OCI-M2 (cell line): Measurements from ENCODE around the gene CSGALNACT2.

Experiments used
- DNase-seq: peaks from one replicate; lab custom pipeline; 2025; ENCODE audit not compliant: unreplicated experiment; lab: John Stamatoyannopoulos, UW

The CSGALNACT2 gene

GRCh38 chr10:43200538-43201390 lies 62.5 kb downstream of the CSGALNACT2 start:
- no peak for DNase-seq

GRCh38 chr10:43201545-43202131 lies 63.4 kb downstream of the CSGALNACT2 start:
- no peak for DNase-seq

DNA sequence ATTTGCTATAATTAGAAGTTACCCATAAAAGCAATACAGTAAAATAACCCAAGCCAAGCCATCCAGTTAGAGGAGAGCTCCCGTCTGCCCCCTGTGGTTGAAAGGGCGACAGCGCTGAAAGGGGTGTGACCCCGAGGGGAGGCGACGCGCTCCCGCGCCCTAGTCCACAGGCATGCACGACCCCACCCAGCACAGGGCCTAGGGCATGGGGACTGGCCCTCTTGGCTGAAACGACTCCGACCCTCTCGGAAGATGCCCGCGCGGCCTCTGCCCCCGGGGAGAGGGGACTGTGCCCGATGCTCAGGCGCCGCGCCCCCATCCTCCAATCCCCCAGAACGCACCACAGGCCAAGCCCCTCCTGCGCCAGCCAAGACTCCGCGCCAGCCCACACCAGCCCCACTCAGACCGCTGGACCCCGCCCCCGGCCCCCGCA lies 64.0 kb downstream of the CSGALNACT2 start:
- no peak for DNase-seq

DNA sequence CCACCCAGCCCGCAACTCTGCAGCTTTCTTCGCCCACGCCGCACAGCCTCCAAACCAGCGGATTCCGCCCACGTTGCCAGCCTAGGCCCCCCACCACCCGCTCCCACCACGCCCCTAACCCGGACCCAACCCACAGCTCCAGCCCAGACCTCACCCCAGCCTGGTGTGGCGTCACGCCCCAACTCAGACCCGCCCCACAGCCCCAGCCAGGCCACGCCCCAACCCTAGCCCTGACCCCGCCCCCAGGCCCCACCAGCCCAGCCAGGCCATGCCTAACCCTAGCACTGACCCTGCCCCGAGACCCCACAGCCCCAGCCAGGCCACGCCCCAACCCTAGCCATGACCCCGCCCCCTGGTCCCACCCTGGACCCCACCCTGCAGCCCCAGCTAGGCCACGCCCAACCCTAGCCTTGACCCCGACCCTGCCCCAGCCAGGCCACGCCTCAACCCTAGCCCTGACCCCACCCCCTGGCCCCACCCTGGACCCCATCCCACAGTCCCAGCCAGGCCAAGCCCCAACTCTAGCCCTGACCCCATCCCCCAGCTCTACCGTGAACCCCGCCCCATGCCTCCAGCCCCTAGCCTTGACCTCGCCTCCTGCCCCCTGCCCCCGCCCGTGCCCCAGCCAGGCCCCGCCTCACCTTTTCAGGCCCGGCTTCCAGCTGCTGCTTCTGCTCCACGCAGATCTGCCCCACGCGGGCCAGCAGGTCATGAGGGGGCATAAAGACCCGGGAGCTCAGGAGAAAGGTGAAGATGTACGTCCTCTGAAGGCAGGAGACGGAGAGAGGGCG lies 64.6 kb downstream of the CSGALNACT2 start:
- DNase-seq = no peak

GRCh38 chr10:43203448-43204041 lies 65.3 kb downstream of the CSGALNACT2 start:
- no peak for DNase-seq

- no peak for DNase-seq
Measured at GRCh38 chr10:43204042-43204942, 66.0 kb downstream of the CSGALNACT2 start.

DNA sequence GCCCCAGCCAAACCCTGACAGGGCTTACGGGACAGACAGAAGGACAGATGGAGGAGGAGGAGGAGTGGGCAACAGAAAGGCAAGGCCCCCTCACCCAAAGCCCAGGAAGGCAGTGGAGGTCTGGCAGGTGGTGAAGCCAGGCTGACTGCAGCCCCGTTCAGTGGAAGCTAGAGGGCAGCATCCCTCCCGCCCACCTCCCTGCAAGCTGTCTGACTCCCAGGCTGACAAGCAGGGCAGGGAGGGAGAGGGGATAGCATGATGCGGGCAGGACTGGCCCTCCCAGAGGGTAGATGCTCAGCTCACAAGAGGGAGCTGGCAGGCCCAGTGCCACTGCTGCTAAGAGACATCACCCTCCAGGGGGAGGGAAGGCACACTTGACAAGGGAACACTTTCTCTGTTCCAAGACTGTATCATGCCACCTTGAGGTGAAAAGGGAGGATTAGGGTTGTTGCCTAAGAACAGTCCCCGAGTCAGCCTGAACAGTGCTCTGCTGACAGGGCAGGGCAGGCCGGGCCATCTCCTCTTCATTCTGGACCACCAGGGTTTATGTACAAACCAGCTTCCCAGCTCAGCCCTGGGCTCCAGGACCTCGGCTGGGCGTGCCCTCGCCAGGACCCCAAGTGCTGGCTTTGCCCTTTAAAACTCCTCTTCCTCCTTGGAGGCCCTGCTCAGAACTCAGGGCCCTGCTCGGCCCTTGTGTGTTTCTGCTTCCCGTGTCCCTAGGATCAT lies 66.9 kb downstream of the CSGALNACT2 start:
- no peak for DNase-seq

- no peak for DNase-seq
Measured at GRCh38 chr10:43205681-43206390, 67.6 kb downstream of the CSGALNACT2 start.

DNA sequence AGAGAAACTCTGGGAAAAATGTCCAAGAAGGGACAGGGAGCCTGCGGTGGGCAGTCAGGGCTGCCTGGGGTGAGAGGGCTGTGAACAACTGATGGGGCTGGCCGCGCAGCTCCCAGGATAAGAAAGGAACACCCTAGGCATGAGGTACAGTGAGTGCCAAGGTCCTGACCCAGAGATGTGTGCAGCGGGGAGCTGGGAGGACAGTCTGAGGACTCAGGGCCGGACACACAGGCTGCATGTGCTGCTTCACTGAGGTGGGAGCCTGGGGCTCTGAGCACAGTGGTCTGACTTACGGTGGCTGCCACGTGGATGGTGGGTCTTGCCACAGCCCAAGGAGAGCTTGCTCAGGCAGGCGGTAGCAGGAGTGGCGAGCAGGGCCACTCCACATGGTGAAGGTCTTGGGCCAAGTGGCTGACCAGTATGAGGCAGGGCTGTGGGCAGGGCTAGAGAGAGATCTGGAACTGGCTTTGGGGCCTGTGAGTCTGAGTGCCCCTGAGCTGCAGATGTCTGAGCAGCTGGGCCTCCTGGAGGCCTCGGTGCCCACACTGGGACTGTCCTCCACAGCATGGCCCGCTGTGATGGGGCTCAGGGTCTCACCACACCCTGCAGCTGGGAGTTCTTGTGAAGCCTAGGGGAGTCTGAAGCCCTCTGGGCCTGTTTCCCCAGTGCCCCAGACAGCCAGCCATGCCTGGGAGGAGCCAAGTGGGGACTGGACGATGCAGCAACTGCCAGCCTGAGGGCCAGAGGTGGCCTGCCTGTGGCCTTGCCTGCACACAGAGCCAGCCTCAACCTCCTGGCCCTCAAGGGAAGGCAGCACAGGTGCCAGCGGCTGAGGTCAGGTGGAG lies 68.4 kb downstream of the CSGALNACT2 start:
- DNase-seq = no peak

DNA sequence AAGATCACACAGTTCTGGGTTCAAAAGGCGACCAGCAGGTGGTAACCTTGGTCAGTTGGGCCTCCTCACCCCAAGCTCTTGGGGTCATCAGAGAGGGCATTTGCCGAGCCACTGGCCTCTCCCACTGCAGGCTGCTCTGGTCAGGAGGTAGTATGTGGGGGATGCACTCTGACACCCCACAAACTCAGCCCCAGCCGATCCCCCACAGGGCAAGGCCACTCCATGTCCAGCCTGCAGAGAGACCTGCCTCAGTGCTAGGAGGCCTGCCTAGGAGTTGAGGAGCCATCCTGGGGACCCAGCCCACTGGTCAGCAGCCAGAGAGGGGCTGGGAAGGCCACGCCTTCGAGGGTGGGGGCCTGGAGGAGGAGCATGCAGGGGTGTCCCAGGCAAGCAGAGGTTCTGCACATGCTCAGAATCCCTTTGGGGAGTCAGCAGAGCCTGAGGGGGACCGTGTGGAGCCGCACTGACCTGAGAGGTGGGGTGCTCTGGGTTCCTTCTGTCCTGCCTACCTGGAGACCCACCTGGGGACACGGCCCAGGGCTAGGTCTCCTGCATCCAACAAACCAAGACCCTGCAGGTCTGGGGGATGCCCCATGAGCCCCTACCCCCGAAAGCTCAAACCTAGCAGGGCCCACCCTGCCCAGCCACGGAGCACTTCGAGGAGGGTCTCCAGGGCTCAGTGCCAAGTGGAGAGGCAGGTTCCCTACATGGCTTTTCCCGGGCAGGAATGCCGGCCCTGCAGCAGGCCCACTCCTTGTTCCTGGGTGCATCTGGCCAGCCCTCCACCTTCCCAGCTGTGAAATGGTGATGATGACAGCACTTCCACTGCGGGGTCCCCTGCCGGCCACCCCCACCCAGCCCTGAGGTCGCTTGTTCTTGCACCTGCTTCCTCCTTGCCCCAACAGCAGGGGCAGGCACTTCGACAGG lies 70.2 kb downstream of the CSGALNACT2 start:
- no peak for DNase-seq

DNA sequence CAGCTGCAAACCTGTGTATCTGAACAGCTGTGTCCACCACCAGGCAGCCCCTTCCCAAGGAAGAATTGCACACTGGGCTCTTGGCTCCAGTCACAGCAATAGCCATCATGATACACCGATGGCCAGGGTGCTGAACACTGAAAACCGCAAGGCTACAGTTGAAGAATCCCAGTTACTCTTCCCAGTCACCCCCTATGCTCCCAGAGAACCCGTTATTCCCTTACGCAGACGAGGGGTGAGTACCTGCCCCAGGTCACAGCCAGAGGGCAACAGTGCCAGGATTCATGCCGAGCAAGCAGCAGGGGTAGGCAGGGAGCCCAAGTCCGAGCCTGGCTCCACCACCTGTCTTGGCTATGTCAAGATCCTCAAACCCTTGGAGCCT lies 70.8 kb downstream of the CSGALNACT2 start:
- DNase-seq = no peak

DNA sequence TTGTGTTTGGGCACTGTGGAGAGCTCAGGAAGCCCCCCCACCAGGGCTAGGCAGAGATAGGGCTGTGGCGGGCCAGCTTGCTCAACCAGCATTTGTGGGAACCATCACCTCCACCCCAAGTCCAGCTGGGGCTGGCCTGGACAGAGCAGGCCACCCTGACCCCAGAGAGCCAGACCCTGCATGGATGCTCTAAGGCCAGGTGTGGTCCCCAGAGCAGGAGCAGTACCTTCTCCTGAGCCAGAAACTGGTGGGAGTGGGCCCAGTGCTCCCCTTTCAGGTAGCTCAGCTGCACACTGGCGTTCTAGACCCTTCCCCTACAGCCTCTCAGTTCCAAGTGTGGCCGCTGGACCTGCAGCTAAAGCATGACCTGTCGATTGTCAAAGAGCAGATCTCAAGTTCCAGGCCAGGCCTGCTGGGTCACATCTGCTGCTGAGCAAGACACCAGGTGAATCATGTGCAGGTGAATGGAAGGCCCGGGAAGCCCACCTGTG lies 71.5 kb downstream of the CSGALNACT2 start:
- DNase-seq = no peak

- DNase-seq = no peak
Measured at GRCh38 chr10:43210556-43210955, 72.3 kb downstream of the CSGALNACT2 start.

- DNase-seq = no peak
Measured at GRCh38 chr10:43211030-43211429, 72.8 kb downstream of the CSGALNACT2 start.

- no peak for DNase-seq
Measured at GRCh38 chr10:43211431-43212042, 73.3 kb downstream of the CSGALNACT2 start.

GRCh38 chr10:43212043-43212721 lies 73.9 kb downstream of the CSGALNACT2 start:
- no peak for DNase-seq
